Stimulated activated CD4-positive, alpha-beta T cell treated with anti-CD3 and anti-CD28 coated beads, Interleukin-1b, Interleukin-23, amount 100 ng/mL, for 24 hours (primary cell): ENCODE results near the gene NET1.

Source experiments
- DNase-seq, 4 experiments: peaks; one replicate each; pipeline ENCODE4 v3.0.0-alpha.2; 2020; ENCODE audit warnings: low read depth in 4 of 4, low spot score in 1 of 4

Gene NET1

DNA sequence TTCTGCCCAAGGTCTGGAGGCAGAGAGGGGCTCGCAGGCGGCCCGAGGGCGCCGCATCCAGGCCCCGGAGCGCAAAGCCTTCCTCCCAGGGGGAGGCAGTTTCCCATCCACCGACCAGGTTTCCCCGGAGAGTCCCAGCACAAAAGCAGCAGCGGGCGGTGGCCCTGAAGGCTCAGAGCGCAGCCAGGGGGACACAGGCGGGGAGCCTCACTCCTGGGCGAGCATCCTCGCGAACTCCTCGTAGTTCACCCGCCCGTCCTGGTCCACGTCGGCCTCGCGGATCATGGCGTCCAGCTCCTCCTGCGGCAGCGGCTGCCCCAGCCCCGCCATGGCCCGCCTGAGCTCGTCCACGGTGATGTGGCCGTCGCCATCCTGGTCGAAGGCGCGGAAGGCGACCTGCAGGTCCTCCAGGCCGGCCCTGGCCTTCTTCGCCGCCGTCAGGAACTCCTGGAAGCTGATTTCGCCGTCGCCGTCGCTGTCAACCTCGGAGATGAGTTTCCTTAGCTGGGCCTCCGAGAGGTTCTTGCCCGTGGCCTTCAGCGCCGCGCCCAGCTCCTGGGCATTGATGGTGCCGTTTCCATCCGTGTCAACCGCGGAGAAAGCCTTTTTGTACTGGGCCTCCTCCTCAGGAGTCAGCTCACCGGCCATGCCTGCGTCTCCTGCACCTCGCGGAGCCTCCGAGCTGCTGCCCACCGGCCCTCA lies 86.6 kb downstream of the NET1 start:
- no peak for DNase-seq

DNA sequence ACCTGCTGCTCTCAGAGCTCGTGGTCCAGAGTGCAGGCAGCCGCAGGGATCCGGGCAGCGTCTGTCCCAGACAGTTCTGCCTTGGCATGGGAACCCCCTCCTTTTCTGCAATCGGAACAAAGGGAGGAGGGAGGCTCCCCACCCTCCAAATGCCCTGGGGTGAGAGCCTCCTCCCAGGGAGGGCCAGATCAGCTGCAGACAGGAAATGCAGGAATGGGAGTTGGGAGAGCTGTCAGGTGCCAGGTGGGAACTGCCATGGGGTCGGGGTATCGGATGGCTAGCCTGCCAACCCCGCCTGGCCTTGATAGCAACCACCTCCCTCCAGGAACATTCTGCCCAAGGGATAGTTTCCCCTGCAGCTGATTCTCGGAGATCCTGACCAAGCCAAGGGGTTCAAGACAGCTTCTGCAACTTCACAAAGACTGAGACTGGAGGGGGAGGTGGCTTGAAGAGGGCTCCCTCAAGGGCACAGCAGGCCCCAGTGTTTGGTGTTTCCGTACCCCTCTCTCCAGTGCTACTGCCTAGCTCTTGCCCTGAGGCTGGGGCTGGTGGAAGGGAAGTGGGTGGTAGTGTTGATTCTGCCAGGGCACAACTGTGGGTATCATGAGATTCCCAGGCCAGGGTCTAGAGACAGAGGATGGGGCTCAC lies 87.3 kb downstream of the NET1 start, which contains the start of gene CALML5:
Gene CALML5 (minus strand): TSS at position 78 of the 648 bp plus-strand sequence. CDS start 132 bp downstream, outside the sequence.
- no peak for DNase-seq

DNA sequence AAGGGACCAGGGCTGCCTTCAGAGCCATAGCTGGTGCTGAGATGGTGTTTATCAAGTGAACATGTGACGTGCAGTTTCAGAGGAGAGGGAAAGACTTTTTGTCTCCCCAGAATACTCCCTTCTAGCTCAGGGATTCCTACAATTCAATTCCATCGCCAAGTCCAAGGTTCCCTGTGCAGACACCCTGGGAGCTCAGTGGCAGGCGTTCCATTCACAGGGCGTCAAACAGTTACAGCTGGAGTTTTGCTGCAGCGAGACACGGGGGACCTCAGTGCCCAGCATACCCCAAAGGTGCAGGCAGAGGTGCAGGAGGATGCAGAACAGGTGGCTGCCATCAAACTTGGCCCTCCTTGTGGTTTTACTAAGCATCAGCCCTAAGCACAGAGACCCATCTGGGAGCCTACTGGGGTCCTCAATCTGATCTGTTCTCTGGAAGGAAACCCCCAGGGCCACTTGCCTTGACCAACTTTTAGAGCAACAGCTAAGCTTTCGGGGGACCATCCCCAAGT lies 87.9 kb downstream of the NET1 start:
- no peak for DNase-seq

DNA sequence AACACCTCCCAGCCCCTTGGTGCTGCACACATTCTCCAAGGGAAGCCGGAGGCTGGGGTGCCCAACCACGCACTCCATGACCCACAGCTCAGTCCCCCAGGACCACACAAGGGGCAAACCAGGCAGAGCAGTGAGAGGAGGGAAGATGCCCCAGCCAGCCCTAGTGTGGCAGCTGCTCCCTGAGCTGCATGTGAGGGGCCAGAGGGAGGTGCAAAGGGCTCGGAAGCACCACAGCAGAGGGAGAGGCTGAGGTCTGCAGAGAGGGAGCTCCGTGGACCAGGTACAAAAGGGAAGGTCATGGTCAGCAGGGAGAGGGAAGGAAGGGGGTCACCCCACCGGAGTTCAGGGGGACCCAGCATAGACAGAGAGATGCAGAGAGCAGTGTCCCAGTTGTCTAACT lies 88.6 kb downstream of the NET1 start:
- no peak for DNase-seq

DNA sequence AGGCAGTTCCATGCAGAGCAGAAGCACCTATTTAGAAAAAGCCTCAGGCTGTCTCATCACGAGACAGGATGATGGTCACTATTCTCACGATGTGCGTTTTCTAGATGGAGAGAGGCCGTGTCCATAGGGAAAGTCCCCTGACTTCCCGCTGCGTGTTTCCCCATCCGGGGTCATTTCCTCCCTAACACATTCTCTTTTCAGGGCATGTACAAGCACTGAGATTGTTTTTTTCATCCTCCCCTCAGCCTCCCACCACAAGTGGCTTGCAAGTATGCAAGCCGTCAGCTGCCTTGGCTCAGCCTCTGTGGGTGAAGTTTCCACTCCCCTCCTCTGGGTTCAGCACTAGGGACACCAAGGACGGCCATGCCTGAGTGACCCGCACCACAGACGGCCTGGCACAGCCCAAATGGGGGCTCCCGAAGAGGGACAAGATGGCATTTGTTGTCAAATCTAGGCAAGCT lies 89.7 kb downstream of the NET1 start:
- no peak for DNase-seq

DNA sequence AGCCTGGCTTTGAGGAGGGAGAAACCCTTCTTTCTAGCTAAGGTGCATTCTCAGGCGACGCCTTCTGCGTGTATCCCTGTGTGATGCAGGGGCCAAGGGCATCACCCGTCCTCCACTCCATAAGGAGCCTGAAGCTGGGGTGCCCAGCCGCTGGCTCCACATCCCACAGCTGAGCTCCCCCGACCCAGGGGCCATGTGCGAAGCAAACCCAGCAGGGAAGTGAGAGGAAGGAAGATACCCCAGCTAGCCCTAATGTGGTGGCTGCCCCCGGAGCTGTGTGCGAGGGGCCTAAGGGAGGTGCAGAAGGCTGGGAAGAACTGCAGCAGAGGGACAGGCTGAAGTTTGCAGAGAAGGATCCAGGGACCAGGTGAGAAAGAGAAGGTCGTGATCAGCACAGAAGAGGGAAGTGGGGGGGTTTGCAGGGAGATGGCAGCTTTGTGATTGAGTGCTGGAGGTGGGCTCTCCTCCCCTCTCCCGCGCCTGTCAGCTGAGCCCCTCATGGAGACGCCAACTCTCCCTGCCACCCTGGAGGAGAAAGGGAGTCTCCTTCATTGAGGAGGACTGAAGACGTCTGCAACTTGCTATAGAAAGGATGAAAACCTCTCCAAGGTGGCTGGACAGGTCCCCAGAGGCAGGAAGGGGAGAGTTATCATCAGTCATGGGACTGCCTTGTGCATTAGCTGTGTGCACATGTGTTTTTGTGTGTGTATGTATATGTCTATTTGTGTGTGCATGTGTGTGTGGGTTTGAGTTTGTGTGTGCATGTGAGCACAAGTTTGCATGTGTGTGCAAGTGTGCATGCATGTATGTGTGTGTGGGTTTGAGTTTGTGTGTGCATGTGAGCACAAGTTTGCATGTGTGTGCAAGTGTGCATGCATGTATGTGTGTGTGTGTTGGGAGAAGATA lies 90.5 kb downstream of the NET1 start:
- no peak for DNase-seq

DNA sequence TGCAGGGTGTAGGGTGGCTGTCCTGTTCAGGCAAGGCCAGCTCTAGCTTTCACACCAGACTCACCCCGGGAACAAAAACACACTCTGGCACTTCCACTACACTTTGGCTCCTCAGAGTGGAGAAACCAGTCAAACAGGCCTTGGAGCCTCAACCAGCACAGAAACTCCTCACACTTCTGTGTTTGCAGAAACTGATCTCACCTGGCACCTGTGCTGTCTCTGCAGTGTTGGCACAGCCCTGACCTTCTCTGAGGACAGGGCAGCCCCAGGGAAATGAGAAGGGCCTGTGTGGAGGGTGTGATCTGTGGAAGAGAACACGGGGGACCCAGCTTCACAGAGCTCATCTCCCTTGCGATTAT lies 91.1 kb downstream of the NET1 start:
- no peak for DNase-seq

DNA sequence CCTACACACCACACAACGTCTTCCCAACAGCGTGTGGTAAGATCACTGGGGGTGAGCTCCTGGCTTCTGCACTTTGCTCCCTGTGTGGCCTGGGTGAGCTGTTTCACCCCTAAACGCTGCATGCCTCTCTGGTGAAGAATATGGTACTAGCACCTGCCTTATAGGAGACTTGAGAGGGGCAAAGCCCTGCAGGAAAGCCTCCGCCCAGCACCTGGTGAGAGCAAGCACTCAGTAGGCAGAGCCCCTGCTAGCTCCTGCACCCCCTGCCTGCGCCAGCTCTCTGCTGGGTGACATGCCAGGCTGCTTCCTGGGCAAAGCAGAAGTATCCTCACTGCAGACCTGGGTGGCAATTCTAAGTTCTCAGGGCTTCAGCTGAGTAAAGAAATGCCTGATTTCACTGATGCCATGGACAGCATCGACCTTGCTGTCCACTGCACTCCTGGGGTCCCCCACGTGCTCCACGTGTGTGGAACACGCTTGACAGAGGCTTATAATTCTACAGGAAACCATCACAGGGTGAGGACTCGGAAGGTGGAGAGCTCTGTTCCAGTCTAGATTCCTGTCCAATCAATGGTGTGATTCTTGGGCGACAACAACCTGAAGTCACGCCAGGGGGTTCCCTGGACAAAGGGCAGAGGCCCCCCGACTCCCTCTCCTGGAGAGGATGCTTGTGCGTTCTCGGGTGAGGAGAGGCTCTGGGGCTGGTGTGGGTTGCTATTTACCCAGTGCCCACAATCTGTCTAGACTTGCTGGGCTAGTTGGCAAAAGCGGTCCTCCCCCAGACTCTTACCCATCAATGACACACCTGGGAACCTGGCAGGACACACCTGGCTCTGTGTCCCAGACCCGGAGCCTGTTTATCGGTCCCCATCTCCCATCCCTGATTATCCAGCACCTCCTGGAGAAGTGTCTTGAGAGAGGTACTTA lies 92.1 kb downstream of the NET1 start:
- no peak for DNase-seq

DNA sequence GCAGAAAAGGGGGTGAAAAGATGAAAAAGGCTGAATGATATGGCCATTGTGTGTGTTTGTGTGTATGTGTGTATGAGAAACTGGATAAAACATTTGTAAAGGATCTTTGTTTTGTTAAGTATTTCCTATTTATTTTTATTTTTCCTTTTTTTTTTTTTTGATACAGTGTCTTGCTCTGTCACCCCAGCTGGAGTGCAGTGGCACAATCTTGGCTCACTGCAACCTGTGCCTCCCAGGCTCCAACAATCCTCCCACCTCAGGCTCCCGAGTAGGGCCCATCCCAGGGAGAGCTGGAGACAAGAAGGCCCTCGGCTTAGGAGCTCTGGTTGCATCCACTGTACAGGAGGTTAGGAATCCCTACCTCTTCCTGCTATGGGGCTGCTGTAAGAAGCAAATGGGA lies 93.9 kb downstream of the NET1 start:
- no peak for DNase-seq

DNA sequence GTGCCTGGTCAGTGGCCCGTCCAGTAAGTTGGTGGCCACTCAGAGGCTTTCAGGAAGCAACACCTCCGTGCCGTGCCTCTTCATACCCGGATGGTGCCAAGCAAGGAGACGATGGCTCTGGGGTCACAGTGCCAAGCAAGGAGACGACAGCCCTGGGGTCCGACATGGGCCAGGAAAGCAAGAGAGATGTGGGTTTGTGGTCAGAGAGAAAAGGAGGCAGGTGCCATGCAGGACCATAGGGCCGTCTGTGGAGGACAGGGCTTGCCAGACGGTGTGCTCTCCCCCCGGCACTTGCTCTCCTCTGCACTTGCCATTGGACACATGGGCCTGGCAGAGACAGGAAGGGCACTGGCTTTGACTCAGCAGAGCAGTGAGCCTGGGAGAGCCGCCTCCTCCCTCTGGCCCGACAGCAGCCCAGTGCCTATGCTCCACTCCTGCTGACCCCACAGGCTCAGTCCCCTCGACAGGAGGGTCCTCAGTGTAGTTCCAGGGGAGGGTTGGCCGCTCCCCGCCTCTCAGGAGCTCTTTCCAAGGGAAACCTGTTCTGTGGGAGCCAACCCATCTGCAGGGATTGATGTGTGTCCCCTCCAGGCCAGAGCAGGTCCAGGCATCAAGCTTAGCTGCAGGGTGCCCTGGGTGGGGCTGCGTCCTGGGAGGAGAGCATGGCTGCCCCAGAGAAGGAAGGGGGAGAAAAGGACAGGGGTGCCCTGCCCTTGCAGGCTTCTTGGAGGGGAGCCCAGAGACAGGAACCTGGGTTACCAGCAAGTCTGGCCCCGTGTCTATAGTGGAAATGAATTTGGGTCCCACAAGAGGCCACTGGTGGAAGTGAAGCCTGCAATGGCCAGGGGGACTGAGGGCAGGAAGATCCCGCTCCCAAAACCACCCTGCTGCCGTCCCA lies 94.6 kb downstream of the NET1 start:
- DNase-seq = no peak

DNA sequence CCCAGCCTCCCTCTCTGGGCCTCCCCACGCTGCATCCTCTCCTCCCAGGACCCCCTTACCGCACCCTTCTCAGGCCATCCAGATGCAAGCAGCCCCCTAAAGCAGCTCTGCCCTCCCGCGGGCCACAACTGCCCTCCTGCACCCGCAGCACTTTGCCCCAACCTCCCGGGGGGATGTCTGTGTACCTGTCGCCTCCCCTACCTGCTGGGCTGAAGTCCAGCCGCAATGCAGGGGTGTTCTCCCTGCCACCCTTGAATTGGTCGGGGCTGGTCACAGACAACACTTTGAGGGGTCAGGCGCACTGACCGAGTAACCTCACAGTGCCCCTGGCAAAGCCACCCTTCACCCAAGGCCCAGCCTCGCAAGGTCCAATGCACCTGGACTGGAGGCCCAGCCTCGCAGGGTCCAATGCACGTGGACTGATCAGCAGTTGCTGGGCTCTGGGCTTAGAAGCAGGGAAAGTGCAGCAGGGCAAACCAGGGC lies 95.3 kb downstream of the NET1 start:
- no peak for DNase-seq

DNA sequence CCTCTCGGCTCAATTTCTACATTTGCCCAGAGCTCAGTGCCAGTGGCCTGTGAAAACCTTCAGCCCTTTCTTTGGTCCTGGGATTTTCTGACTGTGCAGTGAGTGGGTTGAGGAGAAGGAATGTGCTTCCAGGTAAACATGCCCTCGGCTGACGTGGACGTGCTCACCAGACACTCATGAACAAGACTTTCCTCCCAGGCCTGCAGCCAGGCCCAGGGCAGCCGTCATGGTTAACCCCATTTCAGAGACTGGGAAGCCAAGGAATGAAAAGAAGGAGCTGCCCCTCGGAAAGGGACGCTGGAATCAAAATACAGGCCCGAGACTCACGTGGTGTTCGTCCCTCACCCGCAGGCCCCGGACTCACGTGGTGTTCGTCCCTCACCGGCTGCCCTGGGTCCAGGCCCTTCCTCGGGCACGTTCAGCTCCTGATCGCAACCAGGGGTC lies 95.8 kb downstream of the NET1 start:
- DNase-seq = no peak
